Retina (tissue), 1 donor: ENCODE measurements around the gene EIF3K.
A peak's percentile ranks its signal among the peaks of the same experiment; 100 is the strongest.
"Not testable (repeated sequence)": the region's sequence is repeated elsewhere in the genome, so short reads cannot be mapped to it uniquely, and the experiment has no call there.

Experiments used
- DNase-seq: peaks from one replicate; pipeline ENCODE4 v3.0.0-alpha.2; 2016

The EIF3K gene

GRCh38 chr19:38619361-38620174 is 580 bp downstream of the EIF3K start:
- DNase-seq = no peak

- DNase-seq = no peak
Observed at GRCh38 chr19:38624822-38625221, 5.8 kb downstream of the EIF3K start.

- DNase-seq = no peak
Observed at GRCh38 chr19:38626401-38626800, 7.4 kb downstream of the EIF3K start.

DNA sequence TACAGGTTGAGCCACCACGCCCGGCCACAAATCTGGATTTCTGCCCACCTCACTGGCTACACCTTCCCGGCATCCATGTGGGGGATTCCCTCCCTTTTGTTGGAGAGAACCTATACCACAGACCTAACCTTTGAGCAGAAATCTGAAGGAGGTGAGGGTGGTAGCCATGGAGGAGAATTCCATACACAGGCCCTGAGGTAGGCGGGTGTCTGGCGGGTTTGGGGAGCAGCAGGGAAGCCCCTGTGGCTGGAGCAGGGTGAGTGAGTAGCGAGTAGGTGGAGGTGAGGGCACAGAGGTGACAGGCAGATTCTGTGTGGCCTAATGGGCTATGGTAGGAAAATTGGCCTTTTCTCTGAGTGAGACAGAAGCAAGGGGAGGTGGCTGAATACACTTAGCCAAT is 10.6 kb downstream of the EIF3K start:
- no peak for DNase-seq

DNA sequence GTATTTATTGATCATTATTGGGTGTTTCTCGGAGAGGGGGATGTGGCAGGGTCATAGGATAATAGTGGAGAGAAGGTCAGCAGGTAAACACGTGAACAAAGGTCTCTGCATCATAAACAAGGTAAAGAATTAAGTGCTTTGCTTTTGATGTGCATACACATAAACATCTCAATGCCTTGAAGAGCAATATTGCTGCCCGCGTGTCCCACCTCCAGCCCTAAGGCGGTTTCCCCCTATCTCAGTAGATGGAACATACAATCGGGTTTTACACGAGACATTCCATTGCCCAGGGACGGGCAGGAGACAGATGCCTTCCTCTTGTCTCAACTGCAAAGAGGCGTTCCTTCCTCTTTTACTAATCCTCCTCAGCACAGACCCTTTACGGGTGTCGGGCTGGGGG is 12.3 kb downstream of the EIF3K start:
- not testable (repeated sequence) for DNase-seq

- DNase-seq = not testable (repeated sequence)
Observed at GRCh38 chr19:38631811-38632475, 13.0 kb downstream of the EIF3K start.

- DNase-seq = no peak
Observed at GRCh38 chr19:38632476-38633213, 13.7 kb downstream of the EIF3K start.

GRCh38 chr19:38634757-38635482 is 15.9 kb downstream of the EIF3K start:
- peak; percentile 86 for DNase-seq

- DNase-seq = no peak
Observed at GRCh38 chr19:38635483-38636399, 16.8 kb downstream of the EIF3K start.

- no peak for DNase-seq
Observed at GRCh38 chr19:38638461-38638860, 19.5 kb downstream of the EIF3K start.

GRCh38 chr19:38639679-38640078 is 20.7 kb downstream of the EIF3K start:
- no peak for DNase-seq

- DNase-seq = no peak
Observed at GRCh38 chr19:38640368-38640767, 21.4 kb downstream of the EIF3K start.

DNA sequence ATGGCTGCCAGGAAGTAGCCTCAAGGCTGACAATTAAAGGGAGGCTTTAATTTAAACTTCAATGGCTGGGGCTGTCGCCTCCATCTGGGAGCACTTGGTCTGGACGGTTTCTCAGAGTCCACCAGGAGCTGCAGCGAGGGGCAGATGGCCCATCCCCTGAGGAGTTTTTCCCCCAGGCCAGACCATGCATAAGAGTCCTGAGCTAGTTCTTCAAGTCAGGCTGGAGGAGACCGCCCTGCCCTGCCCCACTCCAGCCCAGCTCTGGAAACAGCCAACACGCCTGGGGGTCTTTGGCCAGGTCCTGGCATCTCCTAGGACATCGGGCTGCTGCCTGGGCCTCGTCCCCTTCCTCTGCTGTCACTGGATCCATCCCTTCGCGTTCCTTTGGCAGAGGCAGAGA is 23.2 kb downstream of the EIF3K start:
- no peak for DNase-seq

GRCh38 chr19:38644719-38645118 is 25.7 kb downstream of the EIF3K start:
- no peak for DNase-seq

- peak; percentile 99 for DNase-seq
Observed at GRCh38 chr19:38647368-38647965, 28.5 kb downstream of the EIF3K start, which contains the start of gene ACTN4. ACTN4 (plus strand) TSS chr19:38647649; CDS start chr19:38647746, 97 bp downstream.

DNA sequence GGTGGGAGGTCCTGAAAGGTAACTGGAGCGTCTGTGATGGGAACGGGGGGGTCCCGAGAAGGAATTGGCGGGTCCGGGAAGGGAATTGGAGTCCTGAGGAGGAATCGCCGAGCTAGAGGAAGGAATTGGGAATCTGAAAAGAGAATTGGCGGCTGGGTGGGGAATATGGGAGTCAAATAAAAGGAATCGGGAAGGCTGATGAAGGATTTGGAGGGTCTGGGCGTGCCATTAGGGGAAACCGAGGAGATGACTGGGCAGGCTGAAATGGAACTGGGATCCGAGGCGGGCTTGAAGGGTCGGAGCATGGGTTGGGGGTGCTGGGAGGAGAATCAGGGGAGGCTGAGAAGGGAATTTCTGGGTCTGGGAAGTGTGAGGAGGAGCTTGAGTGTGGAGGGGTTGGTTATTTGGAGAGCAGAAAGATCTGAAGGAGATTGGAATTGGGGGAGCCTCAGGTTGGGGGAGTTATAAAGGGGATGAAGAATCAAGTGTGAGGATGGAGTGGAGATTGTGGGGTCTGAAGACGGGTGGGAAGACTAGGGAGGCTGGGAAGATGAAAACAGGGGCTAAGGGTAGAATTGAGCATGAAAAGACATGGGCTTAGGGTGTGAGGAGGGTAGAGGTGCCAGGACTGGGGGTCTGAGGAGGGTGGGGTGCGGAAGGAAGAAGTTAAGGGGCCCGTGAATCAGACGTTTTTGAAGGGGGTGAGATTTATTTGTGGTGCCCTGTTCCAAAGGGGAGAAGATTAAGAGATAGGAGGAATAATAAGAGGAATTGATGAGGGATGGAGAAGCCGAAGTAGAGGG is 29.2 kb downstream of the EIF3K start:
- peak; percentile 54 for DNase-seq

DNA sequence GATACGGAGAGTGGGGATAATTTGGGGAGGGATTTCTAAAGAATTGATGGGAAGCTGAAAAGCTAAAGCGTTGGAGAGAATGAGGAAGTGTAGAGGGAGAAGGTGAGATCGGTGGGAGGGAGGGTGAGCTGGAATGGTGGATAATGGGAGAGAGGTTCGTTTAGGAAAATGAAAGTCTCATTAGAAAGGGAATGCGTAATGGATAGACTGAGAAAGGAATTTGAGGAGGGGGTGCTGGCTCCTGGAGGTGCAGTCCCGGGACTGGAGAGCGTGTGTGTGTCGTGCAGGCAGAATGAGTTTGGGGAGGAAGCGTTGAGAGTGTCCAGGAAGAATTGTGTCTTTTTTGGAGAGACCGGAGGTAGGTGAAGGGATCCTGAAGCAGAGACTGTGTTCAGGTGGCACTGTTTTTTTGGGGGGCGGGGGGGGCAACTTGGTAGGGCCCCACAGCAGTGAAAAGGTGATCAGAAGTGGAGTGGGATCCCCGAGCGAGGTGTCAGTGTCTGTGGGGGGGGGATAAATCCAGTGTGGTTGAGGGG is 29.8 kb downstream of the EIF3K start:
- peak; percentile 26 for DNase-seq

GRCh38 chr19:38649305-38650171 is 30.6 kb downstream of the EIF3K start:
- DNase-seq = no peak

- DNase-seq = no peak
Observed at GRCh38 chr19:38650172-38650775, 31.3 kb downstream of the EIF3K start.
